SK-N-SH treated with all-trans-retinoic acid at 6 μM for 48 hours (cell line): ENCODE data around the gene IPO4.

ENCODE experiments used
- ATAC-seq: fragments of 200-7000 bp; cut with Tn5 transposase; 3 replicates; pipeline ENCODE4 v1.9.1; 2020; ENCODE audit warnings: mild to moderate bottlenecking, moderate library complexity
- ARNTL ChIP-seq: fragments of 450-650 bp; formaldehyde crosslinking; IDR thresholded peaks from 2 replicates; pipeline ENCODE4 v1.5.0; 2020; ENCODE audit warnings: low read depth, mild to moderate bottlenecking, moderate library complexity, borderline replicate concordance
- BACH2 ChIP-seq: fragments of 250-450 bp; sonication (Bioruptor Pico); IDR thresholded peaks from 2 replicates; pipeline ENCODE4 v1.9.0; 2021; ENCODE audit warnings: mild to moderate bottlenecking, borderline replicate concordance
- CREB5 ChIP-seq: fragments of 250-450 bp; sonication (Bioruptor Pico); IDR thresholded peaks from 2 replicates; pipeline ENCODE4 v1.5.1; 2020; ENCODE audit warnings: low read depth, mild to moderate bottlenecking, moderate library complexity
- CSDC2 ChIP-seq: fragments of 250-450 bp; sonication (Bioruptor Pico); IDR thresholded peaks from 2 replicates; pipeline ENCODE4 v1.5.0; 2020; ENCODE audit warnings: mild to moderate bottlenecking, moderate library complexity
- CSRNP3 ChIP-seq: fragments of 250-450 bp; sonication (Bioruptor Pico); IDR thresholded peaks from 2 replicates; pipeline ENCODE4 v1.5.1; 2021; ENCODE audit warnings: mild to moderate bottlenecking, moderate library complexity
- ESRRG ChIP-seq: fragments of 250-450 bp; sonication (Bioruptor Pico); IDR thresholded peaks from 2 replicates; pipeline ENCODE4 v1.6.1; 2021; ENCODE audit warnings: mild to moderate bottlenecking
- PATZ1 ChIP-seq: fragments of 250-450 bp; sonication (Bioruptor Pico); IDR thresholded peaks from 2 replicates; pipeline ENCODE4 v1.8.0; 2020; ENCODE audit warnings: mild to moderate bottlenecking, moderate library complexity, borderline replicate concordance
- POU6F1 ChIP-seq: fragments of 250-450 bp; sonication (Bioruptor Pico); IDR thresholded peaks from 2 replicates; pipeline ENCODE4 v1.8.0; 2021; ENCODE audit warnings: low read depth, mild to moderate bottlenecking, moderate library complexity, borderline replicate concordance
- PPARA ChIP-seq: fragments of 250-450 bp; sonication (Bioruptor Pico); IDR thresholded peaks from 2 replicates; pipeline ENCODE4 v1.5.0; 2020; ENCODE audit warnings: mild to moderate bottlenecking, borderline replicate concordance
- RARB ChIP-seq: fragments of 250-450 bp; sonication (Bioruptor Pico); IDR thresholded peaks from 2 replicates; pipeline ENCODE4 v1.8.0; 2021; ENCODE audit warnings: mild to moderate bottlenecking, moderate library complexity
- SNAI2 ChIP-seq: fragments of 250-450 bp; sonication (Bioruptor Pico); IDR thresholded peaks from 2 replicates; pipeline ENCODE4 v1.5.0; 2020; ENCODE audit warnings: mild to moderate bottlenecking, moderate library complexity
- TCF4 ChIP-seq: fragments of 250-450 bp; sonication (Bioruptor Pico); IDR thresholded peaks from 2 replicates; pipeline ENCODE4 v1.8.0; 2021; ENCODE audit warnings: mild to moderate bottlenecking, moderate library complexity, borderline replicate concordance
- TSHZ2 ChIP-seq: fragments of 250-450 bp; sonication (Bioruptor Pico); IDR thresholded peaks from 2 replicates; pipeline ENCODE4 v1.5.0; 2020; ENCODE audit warnings: mild to moderate bottlenecking, moderate library complexity
- ZC3H10 ChIP-seq: fragments of 250-450 bp; sonication (Bioruptor Pico); IDR thresholded peaks from 2 replicates; pipeline ENCODE4 v1.5.1; 2021; ENCODE audit warnings: mild to moderate bottlenecking, moderate library complexity
- ZFP30 ChIP-seq: fragments of 450-650 bp; formaldehyde crosslinking; IDR thresholded peaks from 2 replicates; pipeline ENCODE4 v1.5.0; 2022; ENCODE audit warnings: mild to moderate bottlenecking, moderate library complexity
- ZNF565 ChIP-seq: fragments of 450-650 bp; formaldehyde crosslinking; conservative IDR thresholded peaks from 2 replicates; pipeline ENCODE4 v1.5.0; 2020; ENCODE audit warnings: low read depth, mild to moderate bottlenecking, moderate library complexity
- ZNF70 ChIP-seq: fragments of 450-650 bp; formaldehyde crosslinking; IDR thresholded peaks from 2 replicates; pipeline ENCODE4 v1.5.0; 2020; ENCODE audit warnings: mild to moderate bottlenecking, moderate library complexity
- ZNF8 ChIP-seq: fragments of 450-650 bp; formaldehyde crosslinking; IDR thresholded peaks from 2 replicates; pipeline ENCODE4 v1.5.0; 2020; ENCODE audit warnings: mild to moderate bottlenecking, moderate library complexity

Gene IPO4

GRCh38 chr14:24177041-24177825 is 11.4 kb downstream of the IPO4 start:
- TF ChIP-seq ARNTL (CRISPR knock-in tag) (no peak), CSDC2 (CRISPR knock-in tag) (no peak), ESRRG (CRISPR knock-in tag) (no peak), ZNF70 (CRISPR knock-in tag) (no peak), PPARA (CRISPR knock-in tag) (no peak), ZNF8 (CRISPR knock-in tag) (no peak), POU6F1 (CRISPR knock-in tag) (no peak), TCF4 (CRISPR knock-in tag) (no peak), SNAI2 (no peak), ZNF565 (CRISPR knock-in tag) (no peak), BACH2 (CRISPR knock-in tag) (no peak), ZFP30 (CRISPR knock-in tag) (no peak), CREB5 (CRISPR knock-in tag) (no peak)
- ATAC-seq, result no peak

GRCh38 chr14:24176599-24176998 is 12.0 kb downstream of the IPO4 start:
- no peak for TF ChIP-seq CREB5 (CRISPR knock-in tag)
- TF ChIP-seq PPARA (CRISPR knock-in tag), result no peak
- no peak for TF ChIP-seq TSHZ2 (CRISPR knock-in tag)
- no peak for TF ChIP-seq RARB (CRISPR knock-in tag)
- TF ChIP-seq ZFP30 (CRISPR knock-in tag), result no peak
- no peak for TF ChIP-seq PATZ1 (CRISPR knock-in tag)
- TF ChIP-seq ZC3H10 (CRISPR knock-in tag), result no peak
- no peak for TF ChIP-seq POU6F1 (CRISPR knock-in tag)
- no peak for TF ChIP-seq CSRNP3
- no peak for TF ChIP-seq TCF4 (CRISPR knock-in tag)
- ATAC-seq, result no peak
